ENCODE measurements around the gene SEMA5A. TPM values are rescaled to one million over a fixed set of nuclear protein-coding genes. Genes with fewer than 3 reads are reported as not detected.

The SEMA5A gene
- total and polyA plus RNA-seq, 2 donors (not counting 1 experiment from before 2014, with no cell fraction given), result not detected

GRCh38 chr5:9455826-9456434 lies 89.9 kb downstream of the SEMA5A start:
- H3K9ac ChIP-seq (ENCODE audit: low read length), result no peak overlapping the region
- ChIA-PET POLR2A (no interaction called here), CTCF (no interaction called here)
- H3K27me3 ChIP-seq (replicated peaks in 1 of 4; ENCODE audit: control extremely low read depth in 1 of 4, control insufficient read depth in 3 of 4, insufficient read depth in 4 of 4, low read length in 3 of 4), result no peaks in the 10 kb centered on the region
- H3K4me1 Mint-ChIP-seq, result no peaks in the 10 kb centered on the region
- H3K79me2 ChIP-seq (ENCODE audit: control insufficient read depth, insufficient read depth, low read length), result no peaks in the 10 kb centered on the region
- no peak overlapping the region for H3K4me2 ChIP-seq (replicated peaks; ENCODE audit: low read depth, low read length, poor library complexity, severe bottlenecking)
- peaks cover 3% of the 10 kb centered on the region for H3K9me3 Mint-ChIP-seq (ENCODE audit: insufficient read depth)
- no peak for TF ChIP-seq CTCF (IDR thresholded peaks at IDR 0.05)
- no peak for TF ChIP-seq EZH2 (IDR thresholded peaks at IDR 0.05; ENCODE audit: borderline replicate concordance, insufficient read depth, low read depth, low read length, poor library complexity, severe bottlenecking)
- 75% methylated on average over 2 of the region's 4 CpGs for WGBS (ENCODE audit: insufficient coverage)
- intact Hi-C loops (cut with micrococcal nuclease), result no loop called here
- DNase-seq, result no peak
- H3K9me3 ChIP-seq (ENCODE audit: control extremely low read depth in 1 of 3, control insufficient read depth in 2 of 3, insufficient read depth in 1 of 3, low read length in 2 of 3), result peaks cover 0 to 7% (median 0%) of the 10 kb centered on the region in 3 donors
- H3K4me1 ChIP-seq (ENCODE audit: control insufficient read depth in 2 of 2, insufficient read depth in 2 of 2, low read length in 2 of 2), result no peaks in the 10 kb centered on the region
- H2AFZ ChIP-seq (ENCODE audit: insufficient read depth, low read depth, low read length, poor library complexity, severe bottlenecking), result no peak overlapping the region
- H3K27ac ChIP-seq (ENCODE audit: low read length in 2 of 2), result no peak overlapping the region
- no peak for ATAC-seq (ENCODE audit: low read depth)
- H3K4me3 Mint-ChIP-seq, result no peak overlapping the region
- H4K20me1 ChIP-seq (ENCODE audit: control insufficient read depth, insufficient read depth, low read length, poor library complexity, severe bottlenecking), result no peaks in the 10 kb centered on the region
- H3K27ac Mint-ChIP-seq, result no peak overlapping the region
- no peaks in the 10 kb centered on the region for H3K27me3 Mint-ChIP-seq
- no peaks in the 10 kb centered on the region for H3K36me3 ChIP-seq (replicated peaks in 1 of 2; ENCODE audit: control extremely low read depth in 1 of 2, control insufficient read depth in 1 of 2, extremely low read depth in 1 of 2, insufficient read depth in 2 of 2, low read length in 1 of 2)
- no peak overlapping the region for H3K4me3 ChIP-seq (ENCODE audit: control extremely low read depth in 1 of 5, extremely low read depth in 1 of 5, insufficient read depth in 1 of 5, low read depth in 2 of 5, low read length in 4 of 5)

DNA sequence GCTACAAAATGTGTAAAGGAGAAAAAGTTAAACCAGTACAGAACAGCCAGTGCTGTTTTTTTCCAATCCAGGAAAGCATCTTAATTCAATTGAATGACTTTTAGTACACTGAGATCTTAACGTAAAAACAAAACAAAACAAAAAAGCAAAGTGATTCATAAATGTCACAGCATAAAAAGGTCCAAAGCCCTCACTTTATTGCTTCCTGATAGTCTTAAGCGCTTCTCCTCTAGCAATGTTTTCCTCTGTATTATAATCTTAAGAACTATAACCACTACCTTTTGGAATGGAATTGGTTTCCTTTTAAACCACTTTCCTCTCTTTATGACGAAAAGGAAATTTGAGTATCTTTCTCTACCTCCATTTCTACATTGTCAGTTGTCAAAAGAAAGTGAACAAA lies 91.4 kb downstream of the SEMA5A start:
- ChIA-PET POLR2A (no interaction called here), CTCF (no interaction called here)
- Histone ChIP-seq H3K9me3 (ENCODE audit: control extremely low read depth in 1 of 3, control insufficient read depth in 2 of 3, insufficient read depth in 1 of 3, low read length in 2 of 3) (peaks cover 0 to 7% (median 0%) of the 10 kb centered on the region in 3 donors), H2AFZ (ENCODE audit: insufficient read depth, low read depth, low read length, poor library complexity, severe bottlenecking) (no peak overlapping the region), H3K79me2 (ENCODE audit: control insufficient read depth, insufficient read depth, low read length) (no peaks in the 10 kb centered on the region), H3K4me3 (ENCODE audit: control extremely low read depth in 1 of 5, extremely low read depth in 1 of 5, insufficient read depth in 1 of 5, low read depth in 2 of 5, low read length in 4 of 5) (no peak overlapping the region), H3K4me1 (ENCODE audit: control insufficient read depth in 2 of 2, insufficient read depth in 2 of 2, low read length in 2 of 2) (no peaks in the 10 kb centered on the region), H3K4me2 (replicated peaks; ENCODE audit: low read depth, low read length, poor library complexity, severe bottlenecking) (no peak overlapping the region), H4K20me1 (ENCODE audit: control insufficient read depth, insufficient read depth, low read length, poor library complexity, severe bottlenecking) (no peaks in the 10 kb centered on the region), H3K9ac (ENCODE audit: low read length) (no peak overlapping the region), H3K27me3 (replicated peaks in 1 of 4; ENCODE audit: control extremely low read depth in 1 of 4, control insufficient read depth in 3 of 4, insufficient read depth in 4 of 4, low read length in 3 of 4) (no peaks in the 10 kb centered on the region), H3K36me3 (replicated peaks in 1 of 2; ENCODE audit: control extremely low read depth in 1 of 2, control insufficient read depth in 1 of 2, extremely low read depth in 1 of 2, insufficient read depth in 2 of 2, low read length in 1 of 2) (no peaks in the 10 kb centered on the region), H3K27ac (ENCODE audit: low read length in 2 of 2) (no peak overlapping the region)
- no peaks in the 10 kb centered on the region for H3K27me3 Mint-ChIP-seq
- H3K9me3 Mint-ChIP-seq (ENCODE audit: insufficient read depth), result peaks cover 3% of the 10 kb centered on the region
- ATAC-seq (ENCODE audit: low read depth) (no peak), DNase-seq (no peak)
- no CpG with 5 or more reads among the region's 3 CpGs for WGBS (ENCODE audit: insufficient coverage)
- no peak overlapping the region for H3K4me3 Mint-ChIP-seq
- H3K27ac Mint-ChIP-seq, result no peak overlapping the region
- intact Hi-C loops (cut with micrococcal nuclease), result no loop called here
- TF ChIP-seq EZH2 (IDR thresholded peaks at IDR 0.05; ENCODE audit: borderline replicate concordance, insufficient read depth, low read depth, low read length, poor library complexity, severe bottlenecking), result no peak
- TF ChIP-seq CTCF (IDR thresholded peaks at IDR 0.05), result no peak
- H3K4me1 Mint-ChIP-seq, result no peaks in the 10 kb centered on the region

Data from B cell (primary cell).